Measurements from ENCODE around the gene MSMP.
A peak's percentile ranks its signal among the peaks of the same experiment; 100 is the strongest.

MSMP gene

GRCh38 chr9:35771075-35771433, 17.0 kb upstream of the MSMP start:
- no peak for DNase-seq

- no peak for DNase-seq
Measured at GRCh38 chr9:35769763-35770162, 15.7 kb upstream of the MSMP start.

- no peak for DNase-seq
Measured at GRCh38 chr9:35767458-35767857, 13.4 kb upstream of the MSMP start.

- DNase-seq = no peak
Measured at GRCh38 chr9:35766997-35767396, 12.9 kb upstream of the MSMP start.

- DNase-seq = no peak
Measured at GRCh38 chr9:35763803-35764202, 9.7 kb upstream of the MSMP start.

GRCh38 chr9:35763181-35763580, 9.1 kb upstream of the MSMP start:
- DNase-seq = no peak

GRCh38 chr9:35760651-35761050, 6.6 kb upstream of the MSMP start:
- DNase-seq = peak; percentile 41

- no peak for DNase-seq
Measured at GRCh38 chr9:35759795-35760194, 5.7 kb upstream of the MSMP start.

- DNase-seq = no peak
Measured at GRCh38 chr9:35758475-35759050, 4.5 kb upstream of the MSMP start.

- no peak for DNase-seq
Measured at GRCh38 chr9:35757892-35758275, 3.8 kb upstream of the MSMP start.

GRCh38 chr9:35757226-35757891, 3.3 kb upstream of the MSMP start:
- peak; percentile 40 for DNase-seq

GRCh38 chr9:35756275-35757225, 2.5 kb upstream of the MSMP start:
- peak; percentile 74 for DNase-seq

- DNase-seq = no peak
Measured at GRCh38 chr9:35755071-35755470, 995 bp upstream of the MSMP start.

GRCh38 chr9:35753466-35753865, 610 bp downstream of the MSMP start:
- no peak for DNase-seq

- DNase-seq = no peak
Measured at GRCh38 chr9:35750256-35750531, 3.9 kb downstream of the MSMP start.

- no peak for DNase-seq
Measured at GRCh38 chr9:35749515-35750255, 4.4 kb downstream of the MSMP start.

- DNase-seq = peak; percentile 74
Measured at GRCh38 chr9:35748858-35749514, 5.1 kb downstream of the MSMP start, which contains the start of the genes GBA2 and RGP1. Gene GBA2 (minus strand): TSS chr9:35749228. CDS start chr9:35748704, 524 bp downstream. Gene RGP1 (plus strand): TSS chr9:35749287. CDS start chr9:35749756, 469 bp downstream.

GRCh38 chr9:35748242-35748857, 5.7 kb downstream of the MSMP start:
- DNase-seq = no peak

- no peak for DNase-seq
Measured at GRCh38 chr9:35746583-35746982, 7.5 kb downstream of the MSMP start.

GRCh38 chr9:35745569-35745968, 8.5 kb downstream of the MSMP start:
- DNase-seq = no peak

GRCh38 chr9:35743880-35744518, 10.1 kb downstream of the MSMP start:
- no peak for DNase-seq

GRCh38 chr9:35743452-35743851, 10.6 kb downstream of the MSMP start:
- DNase-seq = no peak

Measured in COR-L47 (cell line).